ENCODE data around the gene SLC19A1.

Gene SLC19A1

DNA sequence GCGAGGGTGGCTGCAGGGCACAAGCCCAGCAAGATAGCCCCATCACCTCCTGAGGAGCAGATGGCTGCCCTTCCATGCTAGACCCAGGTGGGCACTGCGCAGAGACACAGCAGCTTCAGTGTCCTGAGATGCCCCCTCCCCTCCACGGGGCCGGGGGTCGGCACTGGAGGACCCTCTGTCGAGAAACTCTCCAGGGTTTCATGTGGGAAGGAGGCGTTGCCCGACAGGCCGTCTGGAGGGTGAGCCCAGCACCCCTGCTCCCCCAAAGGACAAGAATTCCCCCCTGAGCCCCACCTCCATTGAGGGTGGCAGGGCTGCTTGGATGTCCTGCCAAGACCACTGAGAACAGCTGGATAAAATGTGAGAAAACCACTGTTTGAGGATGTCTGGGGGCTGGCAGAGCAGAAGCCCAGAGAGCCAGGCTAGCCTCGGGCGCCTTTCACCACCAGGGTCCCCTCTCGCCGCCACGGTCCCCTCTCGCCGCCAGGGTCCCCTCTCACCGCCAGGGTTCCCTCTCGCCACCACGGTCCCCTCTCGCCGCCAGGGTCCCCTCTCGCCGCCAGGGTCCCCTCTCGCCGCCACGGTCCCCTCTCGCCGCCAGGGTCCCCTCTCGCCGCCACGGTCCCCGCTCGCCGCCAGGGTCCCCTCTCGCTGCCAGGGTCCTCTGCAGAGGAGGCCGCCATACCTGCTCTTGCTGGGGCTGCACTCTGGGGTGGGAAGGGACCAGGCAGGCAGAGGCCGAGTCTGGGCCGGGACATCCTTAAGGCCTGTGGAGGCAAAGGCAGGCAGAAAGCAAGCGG is 44.2 kb downstream of the SLC19A1 start:
- in situ Hi-C loops (cut with MboI; ENCODE audit: low sequenced_read_pairs): no loop called here

GRCh38 chr21:45496968-45497845 is 45.0 kb downstream of the SLC19A1 start:
- in situ Hi-C loops (cut with MboI; ENCODE audit: low sequenced_read_pairs): no loop called here

DNA sequence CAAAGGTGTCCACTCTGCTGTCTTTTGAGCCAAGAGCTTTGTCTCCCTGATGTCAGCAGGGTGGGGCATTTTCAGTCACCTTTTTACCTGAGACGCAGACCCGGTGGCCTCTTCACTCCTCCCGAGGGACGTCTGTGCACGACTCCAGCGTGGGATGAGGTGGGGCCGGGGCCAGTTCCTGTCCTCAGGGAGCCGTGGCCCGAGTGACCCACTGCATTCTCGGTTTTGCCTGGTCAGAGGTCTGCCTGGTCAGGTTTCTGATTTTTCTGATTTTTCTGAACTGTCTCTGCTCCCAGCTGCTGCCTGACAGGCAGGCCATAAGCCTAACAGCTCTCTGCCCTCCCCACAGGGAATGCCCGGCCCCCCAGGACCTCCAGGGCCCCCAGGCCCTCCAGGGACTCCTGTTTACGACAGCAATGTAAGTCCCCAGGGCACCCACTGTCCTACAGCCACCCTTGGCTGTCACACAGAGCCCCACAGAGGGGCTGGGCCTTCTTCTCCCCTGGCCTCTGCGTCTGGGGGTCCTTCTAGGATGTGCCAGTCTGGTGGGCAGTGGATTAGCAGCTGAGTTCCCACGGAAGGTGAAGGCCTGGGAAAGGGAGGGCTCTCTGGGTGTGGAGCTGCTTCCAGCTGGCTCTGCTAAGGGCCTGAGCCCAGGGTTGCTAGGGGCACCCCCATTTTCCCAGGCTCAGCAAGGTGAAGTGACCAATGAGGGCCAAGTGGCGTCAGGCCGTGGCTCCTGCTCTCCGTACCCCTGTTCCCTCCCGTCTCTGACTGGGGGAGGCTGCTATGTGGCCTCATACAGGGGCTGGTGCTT is 45.9 kb downstream of the SLC19A1 start:
- in situ Hi-C loops (cut with MboI; ENCODE audit: low sequenced_read_pairs): no loop called here

DNA sequence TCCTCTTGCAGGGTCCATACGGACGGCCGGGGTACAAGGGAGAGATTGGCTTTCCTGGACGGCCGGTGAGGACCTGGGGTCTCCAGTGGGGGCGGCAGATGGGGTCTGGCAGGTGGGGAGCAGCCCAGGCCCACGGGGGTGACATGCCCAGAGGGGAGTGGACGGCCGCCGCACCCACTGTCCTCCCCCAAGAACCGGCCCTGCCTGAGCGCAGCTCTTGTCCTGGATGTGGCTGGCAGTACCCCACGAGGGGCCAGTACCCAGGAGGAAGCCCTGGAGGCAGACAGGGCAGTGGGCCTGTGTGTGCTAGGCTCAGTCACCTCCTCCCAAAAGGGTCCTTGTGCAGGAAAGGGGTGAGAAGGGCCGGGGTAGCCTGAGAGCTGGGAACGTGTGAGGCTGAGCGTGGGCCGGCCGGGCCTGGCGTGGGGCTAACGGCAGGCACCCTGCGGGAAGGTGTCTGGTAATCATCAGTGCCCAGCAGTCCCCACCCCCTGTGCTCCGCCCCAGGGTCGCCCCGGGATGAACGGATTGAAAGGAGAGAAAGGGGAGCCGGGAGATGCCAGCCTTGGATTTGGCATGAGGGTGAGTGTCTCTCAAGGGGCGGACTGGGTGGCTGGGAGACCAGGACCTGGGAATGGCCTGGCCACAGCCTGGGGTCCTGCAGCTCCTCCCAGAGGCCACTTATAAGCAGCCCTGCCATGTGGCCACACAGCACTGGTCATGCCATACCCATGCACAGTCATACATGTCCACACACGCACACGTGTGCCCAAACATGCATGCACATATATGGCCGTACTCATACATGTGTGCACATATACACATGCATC is 47.2 kb downstream of the SLC19A1 start:
- in situ Hi-C loops (cut with MboI; ENCODE audit: low sequenced_read_pairs): no loop called here

- in situ Hi-C loops (cut with MboI; ENCODE audit: low sequenced_read_pairs): no loop called here
These were observed 47.9 kb downstream of the SLC19A1 start for GRCh38 chr21:45494135-45494850.

DNA sequence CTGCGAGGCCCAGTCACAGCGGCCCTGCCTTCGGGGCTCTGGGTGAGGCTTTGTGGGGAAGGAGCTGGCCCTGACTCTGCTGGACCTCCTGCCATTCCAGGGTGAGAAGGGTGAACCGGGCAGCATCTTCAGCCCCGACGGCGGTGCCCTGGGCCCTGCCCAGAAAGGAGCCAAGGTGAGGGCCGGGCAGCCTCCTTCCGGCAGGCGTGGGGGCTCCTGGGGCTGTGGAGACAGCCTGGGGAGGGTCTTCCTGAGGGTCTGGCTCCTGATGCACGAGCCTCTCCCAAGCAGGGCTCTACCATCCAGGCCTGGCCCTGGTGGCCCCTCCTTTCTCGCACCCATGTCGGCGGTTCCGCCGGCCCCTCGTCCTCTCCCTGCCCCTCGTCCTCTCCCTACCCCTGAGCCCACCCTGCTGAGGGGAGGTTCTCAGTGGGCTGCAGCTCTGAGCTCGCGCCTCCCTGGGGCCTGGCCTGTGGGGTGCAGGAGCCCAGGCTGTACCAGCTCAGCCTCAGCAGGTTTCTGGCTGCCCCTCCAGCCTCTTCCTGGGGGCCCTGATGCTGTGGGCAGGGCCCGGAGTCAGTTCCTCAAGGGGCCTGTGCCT is 48.7 kb downstream of the SLC19A1 start:
- in situ Hi-C loops (cut with MboI; ENCODE audit: low sequenced_read_pairs): no loop called here

DNA sequence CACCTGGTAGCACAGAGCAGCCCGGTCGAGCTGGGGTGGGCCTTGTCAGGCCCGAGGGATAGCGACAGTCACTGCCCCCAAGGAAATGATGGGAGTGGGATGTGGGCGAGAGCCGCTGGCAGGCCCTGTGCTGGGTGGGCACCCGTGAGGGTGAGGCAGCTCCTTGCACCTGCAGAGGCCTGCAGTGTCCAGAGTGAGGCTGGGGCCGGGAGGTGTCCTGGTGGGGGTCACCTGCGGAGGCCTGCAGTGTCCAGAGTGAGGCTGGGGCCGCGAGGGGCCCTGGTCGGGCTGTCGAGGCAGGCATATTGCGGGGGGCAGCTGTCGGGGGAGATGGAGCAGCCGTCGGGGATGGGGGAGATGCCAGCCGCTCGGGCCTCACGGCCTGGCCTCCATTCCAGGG is 49.5 kb downstream of the SLC19A1 start:
- in situ Hi-C loops (cut with MboI; ENCODE audit: low sequenced_read_pairs): no loop called here

- in situ Hi-C loops (cut with MboI; ENCODE audit: low sequenced_read_pairs): no loop called here
These were observed 50.6 kb downstream of the SLC19A1 start for GRCh38 chr21:45491623-45492022.

DNA sequence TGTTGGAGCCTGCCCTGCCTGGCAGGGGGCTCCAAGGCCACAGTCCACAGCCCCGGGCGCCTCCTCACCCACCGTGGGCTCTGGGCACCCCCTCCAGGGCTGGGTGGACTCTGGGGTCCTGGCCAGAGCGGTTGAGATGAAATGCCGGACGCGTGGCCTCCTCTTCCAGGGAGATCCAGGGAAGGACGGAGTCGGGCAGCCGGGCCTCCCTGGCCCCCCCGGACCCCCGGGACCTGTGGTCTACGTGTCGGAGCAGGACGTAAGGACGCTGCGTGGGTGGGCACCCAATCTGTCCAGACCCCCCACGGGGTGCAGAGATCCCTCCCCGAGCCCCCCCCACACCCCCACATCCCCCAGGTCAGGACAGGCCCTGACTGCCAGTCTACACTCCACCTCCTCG is 51.2 kb downstream of the SLC19A1 start:
- in situ Hi-C loops (cut with MboI; ENCODE audit: low sequenced_read_pairs): no loop called here

GRCh38 chr21:45490049-45490731 is 52.0 kb downstream of the SLC19A1 start:
- in situ Hi-C loops (cut with MboI; ENCODE audit: low sequenced_read_pairs): no loop called here

GRCh38 chr21:45489722-45489982 is 52.6 kb downstream of the SLC19A1 start:
- in situ Hi-C loops (cut with MboI; ENCODE audit: low sequenced_read_pairs): no loop called here

DNA sequence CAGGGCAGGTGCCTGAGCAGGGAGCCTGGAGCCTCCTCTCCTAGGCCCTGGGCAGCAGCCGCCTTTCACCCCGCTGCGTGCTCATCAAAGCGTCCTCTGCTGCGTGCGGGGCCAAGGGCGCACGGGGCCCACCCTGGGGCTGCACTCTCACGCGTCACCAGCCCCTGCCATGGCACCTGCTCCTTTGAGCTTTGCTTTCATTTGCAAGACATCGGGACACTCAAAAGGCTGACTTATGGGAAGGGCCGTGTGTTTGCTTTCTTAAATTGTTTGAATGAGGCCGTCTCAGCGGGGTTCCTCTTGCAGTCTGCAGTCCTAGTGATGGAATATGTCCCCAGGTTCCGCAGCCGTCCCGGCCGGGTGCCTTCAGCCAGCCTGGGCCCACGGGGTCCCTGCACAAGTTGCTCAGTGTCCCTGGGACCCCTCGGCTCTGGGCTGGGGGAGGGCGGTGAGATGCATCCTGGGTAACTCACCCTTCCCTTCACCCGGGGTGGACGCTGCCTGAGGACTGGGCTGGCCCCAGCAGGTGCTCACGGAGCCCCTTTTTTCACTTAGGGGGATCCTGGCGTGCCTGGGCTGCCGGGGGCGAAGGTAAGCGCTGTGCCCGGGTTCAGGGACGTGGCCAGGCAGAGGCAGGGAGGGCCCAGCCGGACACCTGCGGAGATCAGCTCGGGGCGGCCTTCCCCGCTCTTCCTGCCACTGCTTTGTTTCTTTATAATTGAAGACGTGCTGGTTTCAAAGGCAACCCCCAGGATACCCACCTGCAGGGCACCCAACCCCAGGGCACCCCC is 53.1 kb downstream of the SLC19A1 start:
- in situ Hi-C loops (cut with MboI; ENCODE audit: low sequenced_read_pairs): no loop called here

DNA sequence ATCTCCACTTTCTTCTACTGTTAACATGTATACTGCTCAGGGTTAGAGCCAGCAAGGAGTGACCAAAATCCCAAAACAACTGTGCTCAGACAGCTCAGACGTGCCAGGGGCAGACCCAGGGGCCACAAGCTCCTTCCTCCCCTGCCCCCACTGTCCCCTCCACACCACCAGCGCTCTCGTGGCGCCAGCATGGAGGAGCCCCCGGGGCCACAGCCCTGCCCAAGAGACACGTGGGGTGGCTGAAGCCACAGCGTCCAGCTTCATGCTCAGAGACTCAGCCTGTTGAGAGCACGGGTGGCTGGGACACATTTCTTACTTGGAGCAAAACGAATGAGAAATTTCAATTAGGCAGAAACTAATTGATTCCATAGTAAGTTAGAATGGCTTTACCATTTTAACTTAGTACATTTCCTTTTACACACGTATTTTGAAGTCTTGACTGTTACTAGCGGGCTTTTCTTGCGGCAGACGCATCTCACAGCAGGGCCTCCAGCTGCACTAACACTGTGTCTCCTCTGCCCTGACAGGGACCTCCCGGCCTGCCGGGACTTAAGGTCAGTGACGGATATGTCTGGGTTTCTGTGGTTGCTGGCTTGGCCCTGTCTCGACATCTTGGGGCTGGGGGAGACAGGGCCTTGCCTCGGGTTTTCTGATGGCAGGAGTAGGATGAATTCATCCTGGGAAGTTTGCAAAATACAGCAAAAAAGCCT is 54.2 kb downstream of the SLC19A1 start:
- in situ Hi-C loops (cut with MboI; ENCODE audit: low sequenced_read_pairs): no loop called here

DNA sequence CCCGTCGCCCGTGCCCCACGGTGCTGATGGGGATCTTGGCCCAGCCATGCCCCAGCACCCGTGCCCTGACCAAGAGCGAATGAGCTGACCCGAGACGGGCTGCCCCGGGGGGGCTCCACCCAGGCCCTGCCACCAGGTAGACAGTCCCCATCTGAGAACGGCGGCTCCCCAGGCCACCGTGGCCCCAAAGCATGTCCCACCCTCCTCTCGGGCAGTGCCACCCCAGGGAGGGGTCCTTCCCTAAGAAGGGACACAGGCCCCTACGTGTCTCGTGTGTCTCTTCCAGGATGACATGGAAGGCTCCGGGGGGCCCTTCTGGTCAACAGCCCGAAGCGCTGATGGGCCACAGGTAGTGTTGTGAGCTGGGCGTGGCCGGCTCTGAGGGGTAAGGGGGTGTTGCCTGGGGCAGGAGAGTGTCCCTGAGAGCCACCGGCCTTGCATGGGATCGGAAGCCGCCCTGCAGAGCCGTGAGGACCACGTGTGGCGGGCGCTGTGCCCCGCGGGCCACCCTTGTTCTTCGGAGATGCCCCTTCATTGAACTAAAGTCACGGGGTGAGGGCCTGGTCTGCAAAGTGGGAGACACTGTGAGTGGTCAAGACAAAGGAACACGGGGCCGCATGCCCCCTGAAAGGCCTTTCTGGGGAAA is 55.0 kb downstream of the SLC19A1 start:
- in situ Hi-C loops (cut with MboI; ENCODE audit: low sequenced_read_pairs): no loop called here

GRCh38 chr21:45486443-45487160 is 55.6 kb downstream of the SLC19A1 start:
- in situ Hi-C loops (cut with MboI; ENCODE audit: low sequenced_read_pairs): no loop called here

DNA sequence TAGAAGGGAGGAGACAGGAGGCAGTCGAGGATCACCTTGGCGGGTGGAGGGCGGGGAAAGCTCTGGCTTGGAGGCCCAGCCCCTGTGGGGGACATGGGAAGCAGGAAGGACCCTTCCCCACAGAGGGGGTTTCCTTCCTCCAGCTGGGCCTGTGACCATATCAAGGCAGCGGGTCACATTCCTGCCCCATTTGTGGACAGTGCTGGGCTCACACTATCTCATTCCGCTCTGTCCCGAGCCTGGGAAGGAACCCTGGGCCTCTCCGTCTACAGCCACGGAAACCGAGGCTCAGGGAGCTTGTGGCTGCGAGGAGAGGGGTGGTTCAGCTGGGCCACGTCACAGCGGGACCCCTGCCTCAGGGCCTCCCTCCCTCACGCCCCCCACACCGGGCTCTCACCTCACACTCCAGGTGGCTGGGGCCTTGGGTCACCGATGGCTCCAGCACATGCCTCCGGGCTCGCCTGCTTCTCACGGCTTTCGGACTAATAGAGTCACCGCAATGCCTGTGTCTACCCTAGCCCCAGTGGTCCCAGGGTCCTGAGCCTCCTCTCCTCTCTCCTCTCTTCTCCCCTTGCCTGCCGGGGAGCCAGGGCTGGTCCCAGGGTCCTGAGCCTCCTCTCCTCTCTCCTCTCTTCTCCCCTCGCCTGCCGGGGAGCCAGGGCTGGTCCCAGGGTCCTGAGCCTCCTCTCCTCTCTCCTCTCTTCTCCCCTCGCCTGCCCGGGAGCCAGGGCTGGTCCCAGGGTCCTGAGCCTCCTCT is 56.4 kb downstream of the SLC19A1 start:
- in situ Hi-C loops (cut with MboI; ENCODE audit: low sequenced_read_pairs): no loop called here
